Testis (tissue), 2 donors: Measurements from ENCODE around the gene CEP104.

Experiments used
- POLR2A ChIP-seq: fragments of 450-650 bp; IDR thresholded peaks from one replicate; pipeline ENCODE4 v1.6.1; 2017; ENCODE audit warnings: antibody characterized with exemption, mild to moderate bottlenecking, moderate library complexity
- TF ChIP-seq, protein P1 (sequence below), 3 experiments: fragments of 450-650 bp in 2 of 3; fragments of 200-600 bp in 1 of 3; sonication (generic) in 1 of 3; IDR thresholded peaks; one replicate each; pipeline ENCODE4 v1.5.1; 2016 to 2019; ENCODE audit warnings: antibody characterized with exemption in 3 of 3, mild to moderate bottlenecking in 2 of 3, moderate library complexity in 1 of 3

GRCh38 chr1:3790952-3791351, 66.1 kb downstream of the CEP104 start:
- TF ChIP-seq, protein P1, sequence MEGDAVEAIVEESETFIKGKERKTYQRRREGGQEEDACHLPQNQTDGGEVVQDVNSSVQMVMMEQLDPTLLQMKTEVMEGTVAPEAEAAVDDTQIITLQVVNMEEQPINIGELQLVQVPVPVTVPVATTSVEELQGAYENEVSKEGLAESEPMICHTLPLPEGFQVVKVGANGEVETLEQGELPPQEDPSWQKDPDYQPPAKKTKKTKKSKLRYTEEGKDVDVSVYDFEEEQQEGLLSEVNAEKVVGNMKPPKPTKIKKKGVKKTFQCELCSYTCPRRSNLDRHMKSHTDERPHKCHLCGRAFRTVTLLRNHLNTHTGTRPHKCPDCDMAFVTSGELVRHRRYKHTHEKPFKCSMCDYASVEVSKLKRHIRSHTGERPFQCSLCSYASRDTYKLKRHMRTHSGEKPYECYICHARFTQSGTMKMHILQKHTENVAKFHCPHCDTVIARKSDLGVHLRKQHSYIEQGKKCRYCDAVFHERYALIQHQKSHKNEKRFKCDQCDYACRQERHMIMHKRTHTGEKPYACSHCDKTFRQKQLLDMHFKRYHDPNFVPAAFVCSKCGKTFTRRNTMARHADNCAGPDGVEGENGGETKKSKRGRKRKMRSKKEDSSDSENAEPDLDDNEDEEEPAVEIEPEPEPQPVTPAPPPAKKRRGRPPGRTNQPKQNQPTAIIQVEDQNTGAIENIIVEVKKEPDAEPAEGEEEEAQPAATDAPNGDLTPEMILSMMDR (IDR thresholded peaks at IDR 0.05) = no peak
- no peak for TF ChIP-seq POLR2A
